Tibial nerve (tissue), 4 donors: ENCODE measurements around the gene HMGXB4. TPM values are rescaled to one million over a fixed set of nuclear protein-coding genes. Genes with fewer than 3 reads are reported as not detected.

Experiments
- DNase-seq, 2 donors: peaks; one replicate each; pipeline ENCODE4 v3.0.0-alpha.2; 2019; ENCODE audit warnings: low spot score in 2 of 2
- H3K27ac ChIP-seq, 4 donors: fragments of 200-600 bp; sonication (generic) in 3 of 4; one replicate each; pipeline ENCODE4 v1.5.1; 2017 to 2019; ENCODE audit warnings: mild to moderate bottlenecking in 1 of 4
- H3K27me3 ChIP-seq, 2 donors: fragments of 200-600 bp; sonication (generic) in 1 of 2; one replicate each; pipeline versions ENCODE4 v1.5.1 to v1.6.0; 2017 to 2019
- H3K36me3 ChIP-seq, 3 donors: fragments of 200-600 bp; sonication (generic); one replicate each; pipeline ENCODE4 v1.5.1; 2018 to 2019
- H3K4me1 ChIP-seq, 4 donors: fragments of 200-600 bp; sonication (generic) in 3 of 4; one replicate each; pipeline ENCODE4 v1.5.1; 2017 to 2019
- H3K4me3 ChIP-seq, 4 donors: fragments of 200-600 bp; sonication (generic) in 3 of 4; one replicate each; pipeline ENCODE4 v1.5.1; 2017 to 2019; ENCODE audit warnings: mild to moderate bottlenecking in 1 of 4, moderate library complexity in 1 of 4
- H3K9me3 ChIP-seq, 4 donors: fragments of 200-600 bp; sonication (generic) in 3 of 4; one replicate each; pipeline ENCODE4 v1.5.1; 2017 to 2019
- CTCF ChIP-seq, 5 experiments: fragments of 200-600 bp in 3 of 5; fragments of 450-650 bp in 2 of 5; sonication (generic) in 3 of 5; IDR thresholded peaks; one replicate each; pipeline ENCODE4 v1.5.1; 2016 to 2019; ENCODE audit warnings: antibody characterized with exemption in 5 of 5, mild to moderate bottlenecking in 3 of 5, moderate library complexity in 2 of 5
- EP300 ChIP-seq, 2 donors: sonication (generic); formaldehyde crosslinking; IDR thresholded peaks; one replicate each; pipeline ENCODE4 v1.6.1; 2017; ENCODE audit warnings: antibody characterized with exemption in 2 of 2, mild to moderate bottlenecking in 1 of 2
- POLR2A ChIP-seq, 2 donors: fragments of 450-650 bp; IDR thresholded peaks; one replicate each; pipeline ENCODE4 v1.6.1; 2017; ENCODE audit warnings: antibody characterized with exemption in 2 of 2, mild to moderate bottlenecking in 2 of 2, moderate library complexity in 2 of 2
- WGBS, 2 donors: methylation state at CpG; one replicate each; pipeline ENCODE4 v1.1.5; 2018; 5-methylcytosine and 5-hydroxymethylcytosine counted together
- total RNA-seq, 4 donors: library from RNA; depleted of rRNA; stranded (reverse); fragments of >200 nt; gene quantifications; one replicate each; pipeline ENCODE4 v1.1.0, GENCODE V29; 2016

HMGXB4 gene
- total RNA-seq, 4 donors from 2014 or later: 15.9 to 23.7 (median 18.0) TPM

GRCh38 chr22:35292786-35293185 is 35.5 kb downstream of the HMGXB4 start:
- TF ChIP-seq POLR2A (IDR thresholded peaks at IDR 0.05) (no peak), CTCF (IDR thresholded peaks at IDR 0.05) (no peak), EP300 (IDR thresholded peaks at IDR 0.05) (no peak)
- peaks cover 2 to 73% (median 21%) of the 10 kb centered on the region in 3 donors for H3K36me3 ChIP-seq
- H3K4me1 ChIP-seq: no peaks in the 10 kb centered on the region
- no peaks in the 10 kb centered on the region for H3K27me3 ChIP-seq
- DNase-seq: no peak
- H3K27ac ChIP-seq: no peak overlapping the region
- no peaks in the 10 kb centered on the region for H3K9me3 ChIP-seq
- 91 to 96% methylated on average over 3 of the region's 3 CpGs for WGBS, 2 donors
- H3K4me3 ChIP-seq: no peak overlapping the region

- H3K36me3 ChIP-seq: peaks cover 0 to 42% (median 11%) of the 10 kb centered on the region in 3 donors
- no peak for DNase-seq
- H3K27ac ChIP-seq: no peak overlapping the region
- H3K9me3 ChIP-seq: no peaks in the 10 kb centered on the region
- TF ChIP-seq EP300 (IDR thresholded peaks at IDR 0.05) (no peak), CTCF (IDR thresholded peaks at IDR 0.05) (no peak), POLR2A (IDR thresholded peaks at IDR 0.05) (no peak)
- no peak overlapping the region for H3K4me3 ChIP-seq
- no peaks in the 10 kb centered on the region for H3K27me3 ChIP-seq
- H3K4me1 ChIP-seq: peaks cover 0 to 14% (median 6%) of the 10 kb centered on the region in 4 donors
These were observed 38.8 kb downstream of the HMGXB4 start for GRCh38 chr22:35296051-35296450.

GRCh38 chr22:35299217-35299672 is 42.0 kb downstream of the HMGXB4 start:
- no peak for TF ChIP-seq CTCF (IDR thresholded peaks at IDR 0.05)
- TF ChIP-seq EP300 (IDR thresholded peaks at IDR 0.05): no peak
- no peak for TF ChIP-seq POLR2A (IDR thresholded peaks at IDR 0.05)
- 12 to 13% methylated on average over 13 of the region's 13 CpGs for WGBS, 2 donors
- no peak for DNase-seq
- Histone ChIP-seq H3K27me3 (no peaks in the 10 kb centered on the region), H3K4me3 (peak overlapping the region; percentile 83 to 97 (median 86)), H3K27ac (peak overlapping the region; percentile 89 to 99 (median 98)), H3K4me1 (peaks cover 0 to 25% (median 14%) of the 10 kb centered on the region in 4 donors), H3K36me3 (peaks cover 0 to 11% (median 0%) of the 10 kb centered on the region in 3 donors), H3K9me3 (no peaks in the 10 kb centered on the region)

GRCh38 chr22:35299673-35300499 is 42.6 kb downstream of the HMGXB4 start, which contains the start of gene TOM1:
Gene TOM1 (plus strand): TSS chr22:35299894. CDS start chr22:35299929, 35 bp downstream.
- DNase-seq: peak; percentile 92 to 99
- 0 to 1% methylated on average over 46 to 61 of the region's 64 CpGs for WGBS, 2 donors
- Histone ChIP-seq H3K27ac (peak within 1 kb of the TSS; percentile 89 to 99 (median 98)), H3K4me3 (peak within 1 kb of the TSS; percentile 83 to 97 (median 86)), H3K4me1 (peaks cover 0 to 25% (median 14%) of the 10 kb centered on the region in 4 donors), H3K9me3 (no peaks in the 10 kb centered on the region), H3K36me3 (peaks cover 0 to 4% (median 0%) of the 10 kb centered on the region in 3 donors), H3K27me3 (no peaks in the 10 kb centered on the region)
- TF ChIP-seq POLR2A (IDR thresholded peaks at IDR 0.05) (peak; percentile 73 to 95), EP300 (IDR thresholded peaks at IDR 0.05) (peak; percentile 82 to 96), CTCF (IDR thresholded peaks at IDR 0.05) (peak in 1 of 5 experiments; percentile 49)

- H3K27me3 ChIP-seq: no peaks in the 10 kb centered on the region
- H3K27ac ChIP-seq: peak overlapping the region in 3 of 4 donors; percentile 97 to 99 (median 98)
- peak in 1 of 2 donors; percentile 18 for DNase-seq
- no peak for TF ChIP-seq CTCF (IDR thresholded peaks at IDR 0.05)
- no peak for TF ChIP-seq POLR2A (IDR thresholded peaks at IDR 0.05)
- peak; percentile 70 to 86 for TF ChIP-seq EP300 (IDR thresholded peaks at IDR 0.05)
- no peaks in the 10 kb centered on the region for H3K36me3 ChIP-seq
- H3K4me3 ChIP-seq: peak overlapping the region in 2 of 4 donors; percentile 85 to 97
- H3K4me1 ChIP-seq: peaks cover 0 to 33% (median 18%) of the 10 kb centered on the region in 4 donors
- 81 to 83% methylated on average over 17 of the region's 17 CpGs for WGBS, 2 donors
- no peaks in the 10 kb centered on the region for H3K9me3 ChIP-seq
These were observed 44.1 kb downstream of the HMGXB4 start for GRCh38 chr22:35301372-35301874.
